CD4-positive, alpha-beta T cell treated with Interleukin-6 for 4 hours (primary cell): Measurements from ENCODE around the gene FSIP1.

Experiments
- DNase-seq: peaks from one replicate; pipeline ENCODE4 v3.0.0-alpha.2; 2020; ENCODE audit warnings: mixed read lengths

Gene FSIP1

GRCh38 chr15:39672666-39673065 is 110.0 kb downstream of the FSIP1 start:
- no peak for DNase-seq

DNA sequence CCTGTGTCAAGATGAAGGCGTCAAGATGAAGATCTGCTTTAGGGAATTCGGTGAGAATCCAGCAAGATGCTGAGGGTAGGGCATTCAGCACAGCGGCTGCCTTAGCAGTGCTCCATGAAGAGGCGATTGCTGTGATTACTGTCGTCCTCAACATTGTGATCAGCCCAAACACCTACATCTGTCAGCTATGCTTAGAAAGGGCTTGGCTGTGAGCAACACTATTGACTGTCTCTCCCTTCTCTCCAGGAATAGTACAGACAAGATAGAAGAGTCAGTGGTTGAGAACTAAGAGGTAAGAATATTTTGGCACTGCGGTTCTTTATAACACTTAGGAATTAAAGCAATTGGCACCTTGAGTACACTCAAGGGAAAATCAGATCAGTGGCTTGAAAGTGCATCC is 110.5 kb downstream of the FSIP1 start:
- no peak for DNase-seq

DNA sequence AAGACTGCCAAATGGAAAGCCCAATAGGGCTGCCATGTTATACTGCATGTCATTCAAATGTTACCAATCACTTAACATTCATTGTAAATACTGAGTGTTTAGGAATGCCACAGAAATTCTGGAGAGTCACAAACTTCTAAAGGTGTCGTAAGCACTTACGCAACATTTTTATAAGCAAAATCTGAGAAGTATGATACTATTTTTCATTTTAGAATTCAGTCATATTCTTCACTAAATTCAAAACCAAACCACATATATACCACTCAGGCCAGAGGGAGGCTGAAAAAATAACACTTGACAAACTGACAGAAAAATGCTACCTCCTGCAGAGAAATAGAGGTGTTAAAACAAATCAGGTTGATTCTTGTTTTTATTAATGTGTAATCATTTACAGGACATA is 112.0 kb downstream of the FSIP1 start:
- DNase-seq, result no peak

DNA sequence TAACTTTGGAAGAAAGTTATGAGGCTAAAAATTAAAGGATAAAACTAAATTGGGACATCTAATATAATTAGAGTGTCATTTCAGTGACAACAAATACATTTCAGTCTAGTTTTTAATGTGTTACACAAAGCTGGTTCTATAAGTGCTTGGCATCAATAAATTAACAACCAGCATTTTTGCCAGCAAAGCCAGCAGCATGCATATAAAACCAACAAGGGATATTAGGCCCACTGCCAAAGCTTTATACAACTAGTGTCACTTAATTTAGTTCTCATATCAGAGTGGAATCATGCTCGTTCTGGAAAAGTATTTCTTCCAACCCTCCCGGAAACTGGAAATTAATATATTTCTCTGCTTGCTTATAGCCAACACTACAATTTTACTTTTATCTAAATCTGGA is 113.0 kb downstream of the FSIP1 start:
- DNase-seq, result no peak

DNA sequence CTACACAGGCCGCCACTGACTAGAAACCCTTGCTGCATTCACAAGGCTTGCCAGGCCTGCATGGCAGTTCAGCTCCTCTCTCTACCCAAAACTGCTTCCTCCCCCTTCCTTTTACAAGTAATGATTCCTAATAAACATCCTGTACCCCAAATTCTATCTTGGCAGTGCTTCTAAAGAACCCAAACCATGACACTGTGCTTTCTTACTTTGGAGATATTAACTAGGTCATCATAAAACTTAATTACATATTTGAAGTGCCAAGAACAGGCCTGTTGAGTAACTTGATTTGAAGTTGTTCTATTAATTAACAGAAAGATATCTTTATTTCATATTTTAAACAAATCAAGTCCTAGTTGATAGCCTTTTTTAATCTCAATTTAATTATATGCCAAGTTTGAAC is 113.4 kb downstream of the FSIP1 start:
- DNase-seq, result no peak

DNA sequence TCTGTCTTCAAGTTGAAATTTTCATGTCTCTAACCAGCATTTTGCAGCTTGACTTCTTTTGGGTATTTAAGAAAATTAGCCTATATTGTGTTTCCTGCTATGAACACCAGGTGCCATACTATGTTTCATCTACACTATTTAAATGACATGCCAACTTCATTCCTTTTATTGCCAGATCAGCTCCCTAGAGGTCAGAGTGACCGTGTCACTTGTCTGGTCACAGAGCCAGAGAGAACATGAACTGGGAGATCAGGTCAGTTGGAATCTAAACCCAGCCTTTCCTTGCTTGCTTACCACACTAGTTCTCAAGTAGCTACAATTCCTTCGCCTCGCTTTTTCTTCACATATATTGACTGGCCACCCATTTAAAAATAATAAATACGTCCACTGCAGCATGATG is 114.2 kb downstream of the FSIP1 start:
- no peak for DNase-seq

- DNase-seq, result no peak
These were observed 115.1 kb downstream of the FSIP1 start for GRCh38 chr15:39667382-39668127.

GRCh38 chr15:39666677-39667076 is 116.0 kb downstream of the FSIP1 start:
- no peak for DNase-seq

DNA sequence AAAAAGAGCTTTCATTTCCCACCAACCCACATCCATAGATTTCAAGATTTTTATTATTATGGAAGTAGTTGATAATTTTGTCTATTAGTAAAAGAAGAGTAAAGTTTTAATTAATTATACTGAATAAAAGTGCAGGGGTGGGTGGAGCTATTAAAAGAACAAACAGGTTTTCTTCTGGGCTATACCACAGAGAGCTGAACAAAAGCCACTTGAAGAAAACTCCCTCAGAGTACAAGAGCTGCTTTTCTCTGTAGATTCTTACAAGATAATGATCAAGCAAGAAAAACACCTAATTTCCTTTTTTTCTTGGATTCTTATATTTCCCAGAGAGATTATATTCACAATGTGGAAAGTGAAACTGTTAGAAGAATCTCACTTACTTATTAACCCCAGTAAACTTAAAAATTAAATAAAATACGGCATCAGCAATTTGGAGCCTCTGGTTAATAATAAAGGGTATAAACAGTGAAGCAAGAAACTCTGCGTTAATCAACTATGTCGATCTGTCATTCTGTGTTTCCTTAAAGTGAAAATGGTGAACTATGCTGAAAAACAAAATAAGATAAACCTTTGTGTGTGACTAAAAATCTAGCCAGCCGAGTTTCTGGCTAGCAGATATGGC is 116.9 kb downstream of the FSIP1 start:
- no peak for DNase-seq

DNA sequence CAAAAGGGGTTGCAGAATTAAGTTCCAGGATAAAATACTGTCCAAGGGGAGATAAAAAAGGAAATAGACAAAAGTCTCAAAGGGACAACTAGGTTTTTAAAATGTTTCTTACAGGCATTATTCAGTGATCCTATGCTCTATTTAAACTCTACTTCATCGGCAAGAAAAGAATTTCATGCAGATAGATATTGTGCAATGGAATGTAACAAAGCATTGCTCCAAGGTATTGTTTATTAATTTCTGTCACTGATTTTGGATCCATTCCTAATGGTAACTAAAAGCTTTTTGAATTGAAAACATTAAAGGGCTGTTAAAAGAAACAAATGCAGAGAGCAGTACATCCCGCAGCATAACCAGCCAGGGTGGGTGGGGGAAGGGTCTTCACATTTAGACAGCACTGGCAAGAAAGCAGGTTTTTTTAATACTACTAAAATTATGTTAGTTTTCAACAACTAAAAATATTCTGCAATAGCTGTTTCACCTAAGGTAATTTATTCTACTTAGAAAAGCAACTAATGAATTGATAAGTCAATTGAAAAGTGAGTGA is 118.9 kb downstream of the FSIP1 start:
- no peak for DNase-seq

- no peak for DNase-seq
These were observed 120.9 kb downstream of the FSIP1 start for GRCh38 chr15:39661776-39662175.

DNA sequence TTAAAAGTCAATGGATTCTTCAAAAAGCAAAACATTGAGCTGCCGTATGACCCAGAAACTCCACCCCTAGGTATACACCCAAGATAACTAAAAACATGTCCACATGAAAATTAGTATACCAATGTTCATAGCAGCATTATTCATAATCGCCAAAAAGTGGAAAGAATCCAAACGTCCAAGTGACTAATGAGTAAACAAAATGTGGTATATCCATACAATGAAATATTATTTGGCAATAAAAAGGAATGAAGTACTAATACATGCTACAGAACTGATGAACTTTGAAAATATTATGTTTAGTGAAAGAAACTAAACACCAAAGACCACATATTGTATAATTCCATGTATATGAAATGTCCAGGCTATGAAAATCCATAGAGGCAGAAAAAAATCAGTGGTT is 123.9 kb downstream of the FSIP1 start:
- no peak for DNase-seq

DNA sequence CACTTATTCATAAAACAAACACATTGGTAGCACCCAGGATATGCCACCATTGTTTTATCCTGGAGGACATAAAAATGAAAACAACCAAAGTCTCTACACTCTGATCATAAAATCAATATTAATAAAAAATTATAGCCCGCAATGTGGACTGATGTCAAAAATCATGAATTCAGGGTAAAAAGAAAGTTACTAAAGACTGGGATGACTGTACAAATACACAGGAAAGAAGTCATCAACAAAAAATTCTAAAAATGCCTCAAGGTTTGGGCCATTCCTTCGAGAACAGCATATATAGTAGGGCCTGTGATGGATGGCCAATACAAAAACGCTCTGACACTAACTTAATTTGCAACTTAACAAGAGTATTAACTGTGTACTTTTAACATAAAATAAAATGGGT is 125.0 kb downstream of the FSIP1 start:
- no peak for DNase-seq

DNA sequence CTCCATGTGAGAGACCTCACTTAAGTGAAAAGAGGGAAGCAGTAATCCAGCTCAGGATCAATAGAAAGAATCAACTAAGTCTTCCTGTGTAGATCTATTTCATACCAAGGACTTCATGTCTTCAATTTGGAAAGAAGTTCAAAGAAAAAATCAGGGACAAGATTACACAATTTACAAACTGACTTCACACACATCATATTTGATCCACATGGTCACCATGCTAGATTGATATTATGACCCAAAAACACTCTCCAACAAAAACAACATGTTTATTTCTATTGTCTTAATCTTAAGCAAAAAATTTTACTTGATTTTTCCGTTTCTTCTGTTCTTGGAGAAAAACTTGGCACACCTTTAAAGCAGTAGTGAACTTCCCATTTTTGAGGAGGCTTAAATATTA is 125.5 kb downstream of the FSIP1 start:
- no peak for DNase-seq

- no peak for DNase-seq
These were observed 128.3 kb downstream of the FSIP1 start for GRCh38 chr15:39654304-39654703.

DNA sequence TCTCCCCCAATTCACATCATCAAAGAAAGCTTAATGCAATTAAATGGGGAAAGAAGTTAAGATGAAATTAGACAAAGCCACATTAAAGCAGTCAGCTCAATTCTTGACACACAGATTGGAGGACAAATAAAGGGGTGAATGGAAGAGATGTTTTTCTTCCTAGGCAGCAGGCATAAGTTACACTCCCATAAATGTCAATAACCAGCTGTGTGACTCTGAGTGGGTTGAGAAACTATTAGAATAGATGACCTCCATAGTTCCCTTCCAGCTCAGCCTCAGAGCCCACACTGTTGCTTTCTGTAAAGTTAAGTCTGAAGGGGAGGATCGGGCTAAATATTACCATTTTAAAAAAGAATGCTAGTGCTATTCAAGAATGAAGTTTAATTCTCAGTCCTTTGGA is 130.8 kb downstream of the FSIP1 start:
- DNase-seq, result no peak

GRCh38 chr15:39651295-39651694 is 131.3 kb downstream of the FSIP1 start:
- no peak for DNase-seq

DNA sequence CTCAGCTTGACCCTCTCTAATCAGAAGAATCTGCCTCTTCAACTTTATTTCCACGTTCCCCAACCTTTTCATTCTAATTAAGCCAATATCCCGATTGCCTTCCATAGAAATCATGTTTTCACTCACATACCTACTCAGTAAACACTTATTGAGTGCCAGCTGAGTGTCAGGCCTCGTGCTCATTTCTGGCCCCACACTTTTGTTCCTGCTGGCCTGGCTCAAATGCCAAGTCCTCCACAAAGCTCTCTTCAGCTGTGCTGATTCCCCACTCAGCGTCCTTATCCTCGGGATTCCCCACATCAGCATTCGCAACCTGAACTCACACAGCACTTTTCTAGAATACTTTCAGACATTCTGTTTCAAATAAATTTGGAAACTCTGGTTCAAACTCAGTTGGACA is 132.9 kb downstream of the FSIP1 start:
- no peak for DNase-seq

DNA sequence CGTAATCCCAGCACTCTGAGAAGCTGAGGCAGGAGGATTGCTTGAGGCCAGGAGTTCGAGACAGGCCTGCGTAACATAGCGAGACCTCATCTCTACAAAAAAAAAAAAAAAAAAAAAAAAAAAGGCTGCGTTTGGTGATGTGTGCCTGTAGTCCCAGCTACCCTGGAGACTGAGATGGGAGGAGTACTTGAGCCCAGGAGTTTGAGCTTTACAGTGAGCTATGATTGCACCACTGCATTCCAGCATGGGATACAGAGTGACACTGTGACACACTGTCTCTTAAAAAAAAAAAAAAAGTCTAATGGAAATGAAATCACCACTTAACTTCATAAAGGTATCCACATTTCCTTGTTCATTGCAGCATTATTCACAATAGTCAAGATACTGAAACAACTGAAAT is 136.2 kb downstream of the FSIP1 start:
- DNase-seq, result no peak

- no peak for DNase-seq
These were observed 136.7 kb downstream of the FSIP1 start for GRCh38 chr15:39645976-39646257.

DNA sequence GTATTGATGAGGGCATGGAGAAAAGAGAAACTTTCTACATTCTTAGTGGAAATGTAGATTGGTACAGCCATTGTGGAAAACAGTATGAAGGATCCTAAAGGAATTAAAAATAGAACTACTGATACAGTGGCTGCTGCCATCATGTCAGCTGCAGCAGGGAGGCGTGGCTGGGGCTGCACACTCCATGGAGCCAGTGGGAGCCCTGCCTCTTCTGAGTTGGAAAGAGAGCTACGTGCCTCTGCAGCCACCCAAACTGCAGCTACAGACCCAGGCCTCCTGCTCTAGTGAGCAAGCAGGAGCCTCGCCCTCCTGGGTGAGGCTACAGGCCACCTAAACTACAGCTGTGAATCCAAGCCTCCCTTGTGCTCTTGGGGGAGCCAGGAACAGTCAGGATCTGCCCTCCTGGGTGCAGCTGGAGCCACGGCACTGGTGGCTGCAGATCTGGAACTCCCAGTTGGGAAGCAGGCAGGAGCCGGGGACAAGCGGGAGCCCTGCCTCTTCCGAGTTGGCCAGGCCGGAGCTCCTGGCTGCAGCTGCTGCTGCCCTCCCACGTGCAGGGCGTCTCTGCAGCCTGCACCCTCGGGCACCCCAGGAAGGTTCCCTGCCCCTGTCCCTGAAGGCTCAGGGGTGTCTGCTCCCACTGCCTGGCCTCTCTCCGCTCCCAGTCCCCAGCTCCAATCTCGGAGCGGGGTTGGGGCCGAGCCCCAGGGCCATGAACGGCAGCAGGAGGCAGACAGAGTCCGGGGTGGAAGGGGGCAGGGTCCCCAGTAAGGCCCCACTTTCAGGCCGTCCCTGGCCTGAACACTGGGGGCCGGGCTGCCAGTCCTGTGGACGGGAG is 137.3 kb downstream of the FSIP1 start:
- DNase-seq, result no peak

DNA sequence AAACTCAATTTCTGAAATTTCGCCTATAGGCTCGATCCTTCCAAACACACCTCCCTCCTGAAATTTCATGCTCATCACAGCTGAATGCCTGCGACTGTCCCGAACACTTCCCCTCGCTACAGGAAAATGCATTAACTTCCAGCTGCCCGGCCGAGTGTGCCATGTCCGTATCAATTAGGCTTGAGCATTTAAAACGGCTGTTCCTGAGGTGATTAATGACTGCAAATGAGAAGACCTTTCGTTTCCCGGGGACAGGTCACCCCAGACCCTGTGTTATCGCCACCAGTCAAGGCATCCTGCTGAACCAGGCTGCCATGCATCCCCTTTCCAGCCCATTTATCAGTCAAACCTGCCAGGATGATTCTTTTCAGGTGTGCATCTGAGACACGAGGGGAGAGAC is 138.5 kb downstream of the FSIP1 start:
- DNase-seq, result no peak

GRCh38 chr15:39643727-39644126 is 138.9 kb downstream of the FSIP1 start:
- no peak for DNase-seq
